Neural progenitor cell (in vitro differentiated cells): ENCODE results near the gene YBX2. TPM values are rescaled to one million over a fixed set of nuclear protein-coding genes. Genes with fewer than 3 reads are reported as not detected.

ENCODE experiments used
- DNase-seq: peaks from one replicate; pipeline ENCODE4 v3.0.0-alpha.2; 2016; ENCODE audit warnings: low spot score
- H2AFZ ChIP-seq: fragments of 200-600 bp; sonication (generic); replicated peaks from 2 replicates; pipeline ENCODE4 v1.6.1; 2016; ENCODE audit warnings: antibody characterized with exemption
- H3F3A ChIP-seq: fragments of 200-600 bp; sonication (generic); 2 replicates; pipeline ENCODE4 v1.6.1; 2016; ENCODE audit warnings: antibody characterized with exemption, low read depth
- H3K27ac ChIP-seq: fragments of 200-600 bp; sonication (generic); 2 replicates; pipeline ENCODE4 v1.5.1; 2016; ENCODE audit warnings: mild to moderate bottlenecking
- H3K27me3 ChIP-seq: fragments of 200-600 bp; sonication (generic); 2 replicates; pipeline ENCODE4 v1.6.1; 2016; ENCODE audit warnings: mild to moderate bottlenecking, moderate library complexity
- H3K36me3 ChIP-seq: fragments of 200-600 bp; sonication (generic); 2 replicates; pipeline ENCODE4 v1.5.1; 2016
- H3K4me1 ChIP-seq: fragments of 200-600 bp; sonication (generic); 2 replicates; pipeline ENCODE4 v1.6.1; 2016; ENCODE audit warnings: mixed run types
- H3K4me2 ChIP-seq: fragments of 200-600 bp; sonication (generic); 2 replicates; pipeline ENCODE4 v1.6.1; 2016
- H3K4me3 ChIP-seq: fragments of 200-600 bp; sonication (generic); 2 replicates; pipeline ENCODE4 v1.5.1; 2016
- H3K79me2 ChIP-seq: fragments of 200-600 bp; sonication (generic); 2 replicates; pipeline ENCODE4 v1.6.1; 2016; ENCODE audit warnings: low read depth
- H3K9ac ChIP-seq: fragments of 200-600 bp; sonication (generic); 2 replicates; pipeline ENCODE4 v1.6.1; 2016
- H3K9me3 ChIP-seq: fragments of 200-600 bp; sonication (generic); 2 replicates; pipeline ENCODE4 v1.5.1; 2016; ENCODE audit warnings: low read depth
- H4K20me1 ChIP-seq: fragments of 200-600 bp; sonication (generic); 2 replicates; pipeline ENCODE4 v1.6.1; 2016; ENCODE audit warnings: low read depth
- H3K27ac Mint-ChIP-seq: 3 replicates; pipeline ENCODE4 v1.8.0; 2021; ENCODE audit warnings: mixed read lengths
- H3K27me3 Mint-ChIP-seq: 2 replicates; pipeline ENCODE4 v1.8.0; 2022; ENCODE audit warnings: low read depth, mild to moderate bottlenecking, inconsistent platforms, moderate library complexity, mixed read lengths; ENCODE audit not compliant: insufficient read depth
- H3K36me3 Mint-ChIP-seq: 3 replicates; pipeline ENCODE4 v1.8.0; 2021; ENCODE audit warnings: mixed read lengths
- H3K4me1 Mint-ChIP-seq: 3 replicates; pipeline ENCODE4 v1.8.0; 2021; ENCODE audit warnings: mixed read lengths
- H3K4me3 Mint-ChIP-seq: 3 replicates; pipeline ENCODE4 v1.8.0; 2021; ENCODE audit warnings: mild to moderate bottlenecking, moderate library complexity, mixed read lengths
- H3K9me3 Mint-ChIP-seq: 3 replicates; pipeline ENCODE4 v1.8.0; 2020; ENCODE audit warnings: mixed read lengths
- EZH2 ChIP-seq: fragments of 200-600 bp; sonication (generic); IDR thresholded peaks from 2 replicates; pipeline ENCODE4 v1.6.1; 2017; ENCODE audit warnings: antibody characterized with exemption, mild to moderate bottlenecking, moderate library complexity
- EZH2phosphoT487 ChIP-seq: fragments of 200-600 bp; sonication (generic); IDR thresholded peaks from 2 replicates; pipeline ENCODE4 v1.6.1; 2017; ENCODE audit warnings: antibody characterized with exemption
- total RNA-seq: library from RNA; depleted of rRNA; stranded (reverse); fragments of >200 nt; gene quantifications from 2 replicates; pipeline ENCODE4 v1.2.3, GENCODE V29; 2015; ENCODE audit warnings: low replicate concordance
- TF ChIP-seq, protein P1 (sequence below): fragments of 200-600 bp; sonication (generic); IDR thresholded peaks from 2 replicates; pipeline ENCODE4 v1.5.1; 2017; ENCODE audit warnings: antibody characterized with exemption, mild to moderate bottlenecking

The YBX2 gene
- total RNA-seq, 1 donor from 2014 or later, result 2.7 TPM

DNA sequence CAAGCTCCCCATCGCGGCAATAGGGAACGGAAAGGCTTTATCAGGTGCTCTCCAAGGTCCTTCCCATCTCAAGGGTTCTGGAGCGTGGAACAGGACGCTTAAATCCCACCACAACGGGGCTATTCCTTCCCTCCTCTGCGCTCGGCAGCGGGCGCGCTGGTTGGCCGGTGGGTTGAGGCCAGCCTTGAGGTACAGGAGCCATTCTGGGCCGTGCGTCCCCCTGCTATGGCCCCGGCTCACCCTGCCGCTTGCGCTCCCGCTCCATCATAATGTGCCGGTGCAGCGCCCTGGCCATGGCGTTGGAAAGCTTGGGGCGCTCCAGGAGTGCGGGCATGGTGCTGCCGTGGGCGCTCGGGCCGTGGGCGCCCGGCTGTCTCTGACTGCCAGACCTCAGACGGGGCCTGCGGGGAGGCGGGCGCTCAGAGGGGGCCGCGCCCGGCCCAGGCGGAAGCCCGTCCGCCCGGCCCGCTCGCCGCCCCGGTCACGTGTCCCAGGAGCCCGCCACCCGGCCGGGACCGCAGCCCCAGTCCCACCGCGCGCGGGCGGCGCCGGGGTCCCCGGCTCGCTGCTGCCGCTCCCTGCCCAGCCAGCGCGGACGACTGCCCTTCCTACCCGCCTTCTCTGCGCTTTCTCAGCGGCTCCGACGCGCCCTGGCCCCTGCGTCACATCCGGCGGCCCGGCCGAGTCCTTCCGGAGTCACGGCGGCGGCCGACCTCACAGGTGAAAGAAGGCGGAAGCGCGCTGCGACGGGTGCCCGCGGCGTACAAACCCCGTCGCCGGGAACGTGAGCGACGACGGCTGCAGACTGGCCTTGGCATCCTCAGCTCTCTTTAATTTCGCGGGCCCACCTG lies 20.5 kb upstream of the YBX2 start, which contains the start of gene GPS2:
Gene GPS2, minus strand, starts transcription at position 642 of the 851 bp plus-strand sequence. Its CDS starts 308 bp downstream, at position 334.
- Mint-ChIP-seq H3K9me3 (no peaks in the 10 kb centered on the region), H3K4me1 (peaks cover 31% of the 10 kb centered on the region), H3K4me3 (peak within 1 kb of the TSS; percentile 89), H3K36me3 (peaks cover 35% of the 10 kb centered on the region), H3K27me3 (peaks cover 9% of the 10 kb centered on the region), H3K27ac (no peak within 1 kb of the TSS)
- H3K79me2 ChIP-seq, result peaks cover 37% of the 10 kb centered on the region
- no peaks in the 10 kb centered on the region for H3K27me3 ChIP-seq
- peak within 1 kb of the TSS; percentile 92 for H3K4me3 ChIP-seq
- no peaks in the 10 kb centered on the region for H3K9me3 ChIP-seq
- peak; percentile 95 for DNase-seq
- H3K4me1 ChIP-seq, result peaks cover 6% of the 10 kb centered on the region
- peak within 1 kb of the TSS; percentile 74 for H3K27ac ChIP-seq
- peak within 1 kb of the TSS; percentile 61 for H3K9ac ChIP-seq
- H4K20me1 ChIP-seq, result peaks cover 42% of the 10 kb centered on the region
- TF ChIP-seq, protein P1, sequence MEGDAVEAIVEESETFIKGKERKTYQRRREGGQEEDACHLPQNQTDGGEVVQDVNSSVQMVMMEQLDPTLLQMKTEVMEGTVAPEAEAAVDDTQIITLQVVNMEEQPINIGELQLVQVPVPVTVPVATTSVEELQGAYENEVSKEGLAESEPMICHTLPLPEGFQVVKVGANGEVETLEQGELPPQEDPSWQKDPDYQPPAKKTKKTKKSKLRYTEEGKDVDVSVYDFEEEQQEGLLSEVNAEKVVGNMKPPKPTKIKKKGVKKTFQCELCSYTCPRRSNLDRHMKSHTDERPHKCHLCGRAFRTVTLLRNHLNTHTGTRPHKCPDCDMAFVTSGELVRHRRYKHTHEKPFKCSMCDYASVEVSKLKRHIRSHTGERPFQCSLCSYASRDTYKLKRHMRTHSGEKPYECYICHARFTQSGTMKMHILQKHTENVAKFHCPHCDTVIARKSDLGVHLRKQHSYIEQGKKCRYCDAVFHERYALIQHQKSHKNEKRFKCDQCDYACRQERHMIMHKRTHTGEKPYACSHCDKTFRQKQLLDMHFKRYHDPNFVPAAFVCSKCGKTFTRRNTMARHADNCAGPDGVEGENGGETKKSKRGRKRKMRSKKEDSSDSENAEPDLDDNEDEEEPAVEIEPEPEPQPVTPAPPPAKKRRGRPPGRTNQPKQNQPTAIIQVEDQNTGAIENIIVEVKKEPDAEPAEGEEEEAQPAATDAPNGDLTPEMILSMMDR, result no peak
- TF ChIP-seq EZH2 (no peak), EZH2phosphoT487 (no peak)
- peaks cover 62% of the 10 kb centered on the region for H3F3A ChIP-seq
- H3K4me2 ChIP-seq, result peak within 1 kb of the TSS; percentile 97
- peaks cover 4% of the 10 kb centered on the region for H3K36me3 ChIP-seq
- H2AFZ ChIP-seq, result peak within 1 kb of the TSS; percentile 58

DNA sequence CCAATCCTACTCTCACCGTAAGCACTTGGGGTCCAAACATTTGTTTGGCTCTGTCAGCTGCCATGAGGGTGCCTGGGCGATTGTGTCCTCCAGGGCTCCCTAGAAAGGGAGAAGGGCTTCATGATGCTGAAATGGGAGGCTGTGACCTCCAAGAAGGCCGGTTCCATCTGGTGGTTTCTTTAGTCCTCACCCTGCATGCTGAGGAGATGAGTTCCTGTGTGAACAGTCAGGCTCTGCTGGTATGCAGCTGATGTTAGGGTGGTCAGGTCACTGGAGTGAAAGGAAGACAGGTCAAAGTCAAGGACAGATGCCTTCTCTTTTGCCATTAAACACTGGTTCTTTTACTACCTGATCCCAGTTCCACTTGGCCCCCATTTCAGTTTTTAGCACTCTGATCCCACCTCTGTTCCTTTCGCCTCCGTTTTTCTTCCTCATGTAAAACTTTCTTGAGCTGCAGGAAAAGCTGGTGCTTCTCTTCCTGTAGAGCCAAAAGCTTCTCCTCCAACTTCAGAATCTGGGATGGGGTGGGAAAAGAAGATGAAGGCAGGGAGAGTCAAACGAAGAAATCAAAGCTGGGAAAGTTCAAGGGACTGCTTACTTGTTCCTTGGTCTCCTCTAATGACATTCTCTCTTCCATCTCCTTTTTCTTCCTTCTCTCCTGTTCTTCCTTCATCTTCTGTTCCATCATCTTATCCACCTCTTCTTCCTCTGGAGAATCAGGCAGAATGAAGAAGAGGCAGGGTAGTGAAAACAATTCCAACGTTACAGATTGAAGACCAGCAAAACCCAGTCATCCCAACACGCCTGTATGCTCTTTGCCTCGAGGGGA lies 19.7 kb upstream of the YBX2 start:
- H3K9ac ChIP-seq, result peak overlapping the region; percentile 61
- Mint-ChIP-seq H3K4me3 (peak overlapping the region; percentile 89), H3K27me3 (peaks cover 9% of the 10 kb centered on the region), H3K27ac (no peak overlapping the region), H3K4me1 (peaks cover 40% of the 10 kb centered on the region), H3K9me3 (no peaks in the 10 kb centered on the region), H3K36me3 (peaks cover 38% of the 10 kb centered on the region)
- H2AFZ ChIP-seq, result no peak overlapping the region
- H4K20me1 ChIP-seq, result peaks cover 51% of the 10 kb centered on the region
- no peak for TF ChIP-seq EZH2phosphoT487
- TF ChIP-seq, protein P1, result no peak
- no peak for TF ChIP-seq EZH2
- no peaks in the 10 kb centered on the region for H3K9me3 ChIP-seq
- DNase-seq, result no peak
- H3K79me2 ChIP-seq, result peaks cover 46% of the 10 kb centered on the region
- no peaks in the 10 kb centered on the region for H3K27me3 ChIP-seq
- peak overlapping the region; percentile 74 for H3K27ac ChIP-seq
- peak overlapping the region; percentile 97 for H3K4me2 ChIP-seq
- H3K4me1 ChIP-seq, result peaks cover 11% of the 10 kb centered on the region
- peaks cover 4% of the 10 kb centered on the region for H3K36me3 ChIP-seq
- peak overlapping the region; percentile 92 for H3K4me3 ChIP-seq
- H3F3A ChIP-seq, result peaks cover 71% of the 10 kb centered on the region

DNA sequence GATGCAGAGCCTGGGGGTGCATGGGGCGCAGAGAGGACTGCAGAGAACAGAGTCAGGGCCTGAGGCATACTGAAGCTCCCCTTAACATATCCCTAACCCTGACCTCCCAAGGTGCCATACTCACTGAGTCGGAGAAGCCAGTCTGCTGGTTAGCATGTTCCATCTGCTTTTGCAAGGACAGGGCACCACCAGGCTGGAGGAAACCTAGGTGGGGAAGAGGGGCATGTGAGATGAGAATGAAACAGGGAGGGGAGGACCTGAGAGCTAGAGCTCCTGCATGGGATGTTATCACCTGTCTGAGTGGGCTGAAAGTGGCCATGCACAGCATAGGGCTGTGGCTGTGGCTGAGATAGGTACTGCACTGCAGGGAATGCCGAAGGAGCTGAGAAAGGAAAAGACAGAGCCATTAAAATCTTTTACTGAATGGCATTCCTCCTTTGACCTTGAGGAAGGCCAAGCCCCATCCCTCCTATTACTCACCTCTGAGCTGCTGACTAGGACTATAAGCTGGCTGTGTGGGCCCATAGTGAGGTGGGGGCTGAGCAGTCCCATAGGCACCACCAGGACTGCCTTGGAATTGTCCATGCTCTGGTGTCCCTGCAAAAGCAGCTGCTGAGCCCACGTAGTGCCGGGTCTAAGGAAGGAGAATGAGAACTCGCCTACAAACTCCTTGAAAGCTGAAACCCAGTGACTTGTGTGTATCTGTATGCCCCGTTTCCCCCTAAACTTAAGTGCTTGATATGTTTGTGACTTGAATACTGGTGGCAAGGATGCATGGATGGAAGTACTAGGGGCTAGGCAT lies 18.9 kb upstream of the YBX2 start:
- no peak for DNase-seq
- peaks cover 12% of the 10 kb centered on the region for H3K27me3 Mint-ChIP-seq
- Histone ChIP-seq H3K79me2 (peaks cover 54% of the 10 kb centered on the region), H4K20me1 (peaks cover 59% of the 10 kb centered on the region), H3K27ac (no peak overlapping the region), H3K4me2 (no peak overlapping the region), H3F3A (peaks cover 79% of the 10 kb centered on the region), H3K4me3 (no peak overlapping the region), H3K9me3 (no peaks in the 10 kb centered on the region), H3K9ac (no peak overlapping the region), H3K4me1 (peaks cover 12% of the 10 kb centered on the region), H3K36me3 (peaks cover 4% of the 10 kb centered on the region), H2AFZ (no peak overlapping the region), H3K27me3 (no peaks in the 10 kb centered on the region)
- H3K27ac Mint-ChIP-seq, result no peak overlapping the region
- H3K4me3 Mint-ChIP-seq, result peak overlapping the region; percentile 89
- H3K36me3 Mint-ChIP-seq, result peaks cover 33% of the 10 kb centered on the region
- no peak for TF ChIP-seq EZH2phosphoT487
- no peak for TF ChIP-seq EZH2
- TF ChIP-seq, protein P1, result no peak
- no peaks in the 10 kb centered on the region for H3K9me3 Mint-ChIP-seq
- H3K4me1 Mint-ChIP-seq, result peaks cover 46% of the 10 kb centered on the region
